Embryonic facial prominence (tissue), 1 donor: ENCODE measurements around the gene IGDCC3.

ENCODE experiments used
- DNase-seq: peaks from one replicate; pipeline ENCODE4 v3.0.0-alpha.2; 2016; ENCODE audit errors: extremely low spot score

IGDCC3 gene

GRCh38 chr15:65298731-65299130 is 79.1 kb downstream of the IGDCC3 start:
- no peak for DNase-seq

GRCh38 chr15:65292938-65293518 is 84.8 kb downstream of the IGDCC3 start:
- DNase-seq = no peak

- DNase-seq = no peak
Observed at GRCh38 chr15:65290228-65290627, 87.6 kb downstream of the IGDCC3 start.

- no peak for DNase-seq
Observed at GRCh38 chr15:65289261-65289854, 88.4 kb downstream of the IGDCC3 start.

GRCh38 chr15:65287520-65287855 is 90.3 kb downstream of the IGDCC3 start:
- no peak for DNase-seq

- peak; percentile 85 for DNase-seq
Observed at GRCh38 chr15:65286704-65287519, 90.9 kb downstream of the IGDCC3 start, which contains the start of gene PARP16. PARP16 (minus strand) TSS chr15:65286883; CDS start chr15:65286426, 457 bp downstream.

GRCh38 chr15:65286069-65286703 is 91.6 kb downstream of the IGDCC3 start:
- no peak for DNase-seq

- no peak for DNase-seq
Observed at GRCh38 chr15:65285291-65286068, 92.3 kb downstream of the IGDCC3 start.

GRCh38 chr15:65278480-65278879 is 99.3 kb downstream of the IGDCC3 start:
- DNase-seq = no peak
